T-cell (primary cell): ENCODE data around the gene TSPO. TPM values are rescaled to one million over a fixed set of nuclear protein-coding genes. Genes with fewer than 3 reads are reported as not detected.

Source experiments
- total RNA-seq, 35 experiments: library from RNA in 6 of 35; stranded (reverse) in 6 of 35; fragments of 120-200 nt in 1 of 35; gene quantifications; one replicate each; pipeline versions ENCODE4 v1.2.1 to v1.2.4 and lab custom pipeline; 2013 to 2026

The TSPO gene
- total RNA-seq, 5 donors from 2014 or later (not counting 1 experiment from before 2014, with no cell fraction given): 50.2 to 128 (median 101) TPM

Other genes with a start within 250 kb of the TSPO start
- 10 to 100 TPM; 25.9 to 49.0 (median 40.4) TPM for gene PACSIN2, start 136.4 kb upstream of the TSPO start, total RNA-seq
- 1 to 10 TPM; 5.6 to 9.0 (median 6.9) TPM for gene TTLL1, start 62.2 kb upstream of the TSPO start, total RNA-seq
- 1 to 10 TPM; 2.0 to 3.2 (median 2.7) TPM for gene BIK, start 40.8 kb upstream of the TSPO start, total RNA-seq
- 10 to 100 TPM in 3 of 5 donors, 1 to 10 TPM in 2; 6.5 to 13.3 (median 10.6) TPM for gene MCAT, start 8.2 kb upstream of the TSPO start, total RNA-seq
- gene TTLL12, start 35.6 kb downstream of the TSPO start, total RNA-seq: 10 to 100 TPM; 17.1 to 38.1 (median 33.8) TPM
- gene SCUBE1, start 191.8 kb downstream of the TSPO start, total RNA-seq: under 1 TPM in 2 of 5 donors, not detected in 3; 0.03 to 0.10 TPM